H1 (cell line): ENCODE data around the gene DUOXA1. TPM values are rescaled to one million over a fixed set of nuclear protein-coding genes. Genes with fewer than 3 reads are reported as not detected.

Experiments
- BCL11A ChIP-seq, 2 experiments: IDR thresholded peaks; one replicate each; pipeline ENCODE4 v1.6.1; 2011; ENCODE audit warnings: low read depth in 2 of 2, low read length in 2 of 2, mild to moderate bottlenecking in 2 of 2
- CREB1 ChIP-seq: IDR thresholded peaks from 2 replicates; pipeline ENCODE4 v1.6.1; 2012; ENCODE audit warnings: inconsistent platforms
- SIN3A ChIP-seq, 2 experiments: IDR thresholded peaks in 1 of 2; conservative IDR thresholded peaks in 1 of 2; 2 replicates each; pipeline ENCODE4 v1.6.1; 2011 to 2012; ENCODE audit warnings: low read length in 2 of 2, improper control_type of control experiment in 1 of 2, low read depth in 1 of 2, mild to moderate bottlenecking in 1 of 2
- TAF1 ChIP-seq: IDR thresholded peaks from 2 replicates; pipeline ENCODE4 v1.6.1; 2011; ENCODE audit warnings: mild to moderate bottlenecking, low read depth, low read length
- polyA plus RNA-seq, 7 experiments: library from polyadenylated mRNA; depleted of rRNA in 3 of 7; stranded (reverse) in 5 of 7; unstranded in 2 of 7; fragments of >200 nt in 5 of 7; fragments of 200-250 nt in 2 of 7; gene quantifications; 1 replicate in 5 of 7; 2 replicates in 1 of 7; 4 replicates in 1 of 7; pipeline versions ENCODE4 v1.2.1 to v1.2.3, GENCODE V29; 2011 to 2013; ENCODE audit warnings: missing spikeins in 2 of 7, mixed read lengths in 2 of 7
- total RNA-seq: library from RNA; stranded (reverse); fragmentation: NEBNext Ultra II Directional; extraction: Animal tissue kit (Norgen Biotek cat#: 25700); gene quantifications from 2 replicates; pipeline ENCODE4 v1.2.1, GENCODE V29; 2021
- TF ChIP-seq, protein P1 (sequence below): fragments of 300-600 bp; sonication (generic); IDR thresholded peaks from 2 replicates; pipeline ENCODE4 v1.7.1; 2012; ENCODE audit warnings: low read length, moderate library complexity, mild to moderate bottlenecking, inconsistent platforms; ENCODE audit not compliant: insufficient replicate concordance
- TF ChIP-seq, protein P2 (sequence below), 3 experiments: IDR thresholded peaks; 1 replicate in 2 of 3; 2 replicates in 1 of 3; pipeline versions ENCODE4 v1.5.1 to v1.6.1; 2011; ENCODE audit warnings: low read length in 3 of 3, mild to moderate bottlenecking in 3 of 3, inconsistent platforms in 2 of 3, low read depth in 1 of 3, moderate library complexity in 1 of 3; ENCODE audit not compliant: insufficient read depth in 1 of 3; ENCODE audit errors: control extremely low read depth in 1 of 3

DUOXA1 gene
- total and polyA plus RNA-seq, 2 of the 8 experiments (the other 6 are each of a cell fraction or from before 2014, with no cell fraction given): 0.18 TPM; not detected in 1

DNA sequence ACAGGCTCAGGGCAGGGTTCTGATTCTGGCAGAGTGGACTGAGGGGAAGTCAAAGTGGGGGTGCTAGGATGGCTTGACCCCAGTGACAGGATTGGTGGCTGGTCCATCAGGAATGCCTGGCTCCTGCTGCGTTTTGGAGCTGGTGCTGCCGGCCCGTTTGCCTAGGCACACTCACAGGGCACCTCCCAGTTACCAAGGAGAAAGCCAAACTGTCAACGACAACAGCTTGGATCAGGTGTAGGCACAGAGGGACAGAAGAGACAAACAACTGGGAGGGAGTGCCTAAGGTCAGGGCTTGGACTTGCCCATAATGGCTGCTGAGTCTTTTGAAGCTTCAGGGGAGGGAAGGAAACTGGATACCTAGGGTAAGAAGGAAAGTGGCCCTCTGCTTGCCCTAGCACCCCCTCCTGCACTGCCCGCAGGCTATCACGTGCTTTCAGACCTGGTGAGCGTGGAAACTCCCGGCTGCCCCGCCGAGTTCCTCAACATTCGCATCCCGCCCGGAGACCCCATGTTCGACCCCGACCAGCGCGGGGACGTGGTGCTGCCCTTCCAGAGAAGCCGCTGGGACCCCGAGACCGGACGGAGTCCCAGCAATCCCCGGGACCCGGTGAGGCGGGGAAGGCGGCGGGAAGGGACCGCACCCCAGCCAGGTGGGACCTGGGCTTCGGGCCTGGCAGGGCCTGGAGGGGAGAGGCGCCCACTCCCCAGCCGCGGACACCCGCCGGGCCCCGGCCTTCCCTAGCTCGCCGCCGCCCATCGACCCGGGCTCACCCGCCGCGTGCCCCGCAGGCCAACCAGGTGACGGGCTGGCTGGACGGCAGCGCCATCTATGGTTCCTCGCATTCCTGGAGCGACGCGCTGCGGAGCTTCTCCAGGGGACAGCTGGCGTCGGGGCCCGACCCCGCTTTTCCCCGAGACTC, 5.3 kb upstream of the DUOXA1 start (continued):
- TF ChIP-seq, protein P1, sequence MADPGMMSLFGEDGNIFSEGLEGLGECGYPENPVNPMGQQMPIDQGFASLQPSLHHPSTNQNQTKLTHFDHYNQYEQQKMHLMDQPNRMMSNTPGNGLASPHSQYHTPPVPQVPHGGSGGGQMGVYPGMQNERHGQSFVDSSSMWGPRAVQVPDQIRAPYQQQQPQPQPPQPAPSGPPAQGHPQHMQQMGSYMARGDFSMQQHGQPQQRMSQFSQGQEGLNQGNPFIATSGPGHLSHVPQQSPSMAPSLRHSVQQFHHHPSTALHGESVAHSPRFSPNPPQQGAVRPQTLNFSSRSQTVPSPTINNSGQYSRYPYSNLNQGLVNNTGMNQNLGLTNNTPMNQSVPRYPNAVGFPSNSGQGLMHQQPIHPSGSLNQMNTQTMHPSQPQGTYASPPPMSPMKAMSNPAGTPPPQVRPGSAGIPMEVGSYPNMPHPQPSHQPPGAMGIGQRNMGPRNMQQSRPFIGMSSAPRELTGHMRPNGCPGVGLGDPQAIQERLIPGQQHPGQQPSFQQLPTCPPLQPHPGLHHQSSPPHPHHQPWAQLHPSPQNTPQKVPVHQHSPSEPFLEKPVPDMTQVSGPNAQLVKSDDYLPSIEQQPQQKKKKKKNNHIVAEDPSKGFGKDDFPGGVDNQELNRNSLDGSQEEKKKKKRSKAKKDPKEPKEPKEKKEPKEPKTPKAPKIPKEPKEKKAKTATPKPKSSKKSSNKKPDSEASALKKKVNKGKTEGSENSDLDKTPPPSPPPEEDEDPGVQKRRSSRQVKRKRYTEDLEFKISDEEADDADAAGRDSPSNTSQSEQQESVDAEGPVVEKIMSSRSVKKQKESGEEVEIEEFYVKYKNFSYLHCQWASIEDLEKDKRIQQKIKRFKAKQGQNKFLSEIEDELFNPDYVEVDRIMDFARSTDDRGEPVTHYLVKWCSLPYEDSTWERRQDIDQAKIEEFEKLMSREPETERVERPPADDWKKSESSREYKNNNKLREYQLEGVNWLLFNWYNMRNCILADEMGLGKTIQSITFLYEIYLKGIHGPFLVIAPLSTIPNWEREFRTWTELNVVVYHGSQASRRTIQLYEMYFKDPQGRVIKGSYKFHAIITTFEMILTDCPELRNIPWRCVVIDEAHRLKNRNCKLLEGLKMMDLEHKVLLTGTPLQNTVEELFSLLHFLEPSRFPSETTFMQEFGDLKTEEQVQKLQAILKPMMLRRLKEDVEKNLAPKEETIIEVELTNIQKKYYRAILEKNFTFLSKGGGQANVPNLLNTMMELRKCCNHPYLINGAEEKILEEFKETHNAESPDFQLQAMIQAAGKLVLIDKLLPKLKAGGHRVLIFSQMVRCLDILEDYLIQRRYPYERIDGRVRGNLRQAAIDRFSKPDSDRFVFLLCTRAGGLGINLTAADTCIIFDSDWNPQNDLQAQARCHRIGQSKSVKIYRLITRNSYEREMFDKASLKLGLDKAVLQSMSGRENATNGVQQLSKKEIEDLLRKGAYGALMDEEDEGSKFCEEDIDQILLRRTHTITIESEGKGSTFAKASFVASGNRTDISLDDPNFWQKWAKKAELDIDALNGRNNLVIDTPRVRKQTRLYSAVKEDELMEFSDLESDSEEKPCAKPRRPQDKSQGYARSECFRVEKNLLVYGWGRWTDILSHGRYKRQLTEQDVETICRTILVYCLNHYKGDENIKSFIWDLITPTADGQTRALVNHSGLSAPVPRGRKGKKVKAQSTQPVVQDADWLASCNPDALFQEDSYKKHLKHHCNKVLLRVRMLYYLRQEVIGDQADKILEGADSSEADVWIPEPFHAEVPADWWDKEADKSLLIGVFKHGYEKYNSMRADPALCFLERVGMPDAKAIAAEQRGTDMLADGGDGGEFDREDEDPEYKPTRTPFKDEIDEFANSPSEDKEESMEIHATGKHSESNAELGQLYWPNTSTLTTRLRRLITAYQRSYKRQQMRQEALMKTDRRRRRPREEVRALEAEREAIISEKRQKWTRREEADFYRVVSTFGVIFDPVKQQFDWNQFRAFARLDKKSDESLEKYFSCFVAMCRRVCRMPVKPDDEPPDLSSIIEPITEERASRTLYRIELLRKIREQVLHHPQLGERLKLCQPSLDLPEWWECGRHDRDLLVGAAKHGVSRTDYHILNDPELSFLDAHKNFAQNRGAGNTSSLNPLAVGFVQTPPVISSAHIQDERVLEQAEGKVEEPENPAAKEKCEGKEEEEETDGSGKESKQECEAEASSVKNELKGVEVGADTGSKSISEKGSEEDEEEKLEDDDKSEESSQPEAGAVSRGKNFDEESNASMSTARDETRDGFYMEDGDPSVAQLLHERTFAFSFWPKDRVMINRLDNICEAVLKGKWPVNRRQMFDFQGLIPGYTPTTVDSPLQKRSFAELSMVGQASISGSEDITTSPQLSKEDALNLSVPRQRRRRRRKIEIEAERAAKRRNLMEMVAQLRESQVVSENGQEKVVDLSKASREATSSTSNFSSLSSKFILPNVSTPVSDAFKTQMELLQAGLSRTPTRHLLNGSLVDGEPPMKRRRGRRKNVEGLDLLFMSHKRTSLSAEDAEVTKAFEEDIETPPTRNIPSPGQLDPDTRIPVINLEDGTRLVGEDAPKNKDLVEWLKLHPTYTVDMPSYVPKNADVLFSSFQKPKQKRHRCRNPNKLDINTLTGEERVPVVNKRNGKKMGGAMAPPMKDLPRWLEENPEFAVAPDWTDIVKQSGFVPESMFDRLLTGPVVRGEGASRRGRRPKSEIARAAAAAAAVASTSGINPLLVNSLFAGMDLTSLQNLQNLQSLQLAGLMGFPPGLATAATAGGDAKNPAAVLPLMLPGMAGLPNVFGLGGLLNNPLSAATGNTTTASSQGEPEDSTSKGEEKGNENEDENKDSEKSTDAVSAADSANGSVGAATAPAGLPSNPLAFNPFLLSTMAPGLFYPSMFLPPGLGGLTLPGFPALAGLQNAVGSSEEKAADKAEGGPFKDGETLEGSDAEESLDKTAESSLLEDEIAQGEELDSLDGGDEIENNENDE: no peak
- no peak for TF ChIP-seq BCL11A (IDR thresholded peaks at IDR 0.05; ENCODE audit: low read depth in 2 of 2, low read length in 2 of 2)
- no peak for TF ChIP-seq SIN3A (conservative IDR thresholded peaks at IDR 0.05 in 1 of 2, IDR thresholded peaks at IDR 0.05 in 1 of 2; ENCODE audit: low read depth in 1 of 2, low read length in 2 of 2)
- TF ChIP-seq CREB1: no peak
- TF ChIP-seq, protein P2, sequence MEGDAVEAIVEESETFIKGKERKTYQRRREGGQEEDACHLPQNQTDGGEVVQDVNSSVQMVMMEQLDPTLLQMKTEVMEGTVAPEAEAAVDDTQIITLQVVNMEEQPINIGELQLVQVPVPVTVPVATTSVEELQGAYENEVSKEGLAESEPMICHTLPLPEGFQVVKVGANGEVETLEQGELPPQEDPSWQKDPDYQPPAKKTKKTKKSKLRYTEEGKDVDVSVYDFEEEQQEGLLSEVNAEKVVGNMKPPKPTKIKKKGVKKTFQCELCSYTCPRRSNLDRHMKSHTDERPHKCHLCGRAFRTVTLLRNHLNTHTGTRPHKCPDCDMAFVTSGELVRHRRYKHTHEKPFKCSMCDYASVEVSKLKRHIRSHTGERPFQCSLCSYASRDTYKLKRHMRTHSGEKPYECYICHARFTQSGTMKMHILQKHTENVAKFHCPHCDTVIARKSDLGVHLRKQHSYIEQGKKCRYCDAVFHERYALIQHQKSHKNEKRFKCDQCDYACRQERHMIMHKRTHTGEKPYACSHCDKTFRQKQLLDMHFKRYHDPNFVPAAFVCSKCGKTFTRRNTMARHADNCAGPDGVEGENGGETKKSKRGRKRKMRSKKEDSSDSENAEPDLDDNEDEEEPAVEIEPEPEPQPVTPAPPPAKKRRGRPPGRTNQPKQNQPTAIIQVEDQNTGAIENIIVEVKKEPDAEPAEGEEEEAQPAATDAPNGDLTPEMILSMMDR (IDR thresholded peaks at IDR 0.05; ENCODE audit: control extremely low read depth in 1 of 3, insufficient read depth in 1 of 3, low read depth in 1 of 3, low read length in 3 of 3): peak; percentile 4 to 25 (median 18); a peak in 3 of 4 replicates
- no peak for TF ChIP-seq TAF1
